ENCODE data around the gene AVPR2. TPM values are rescaled to one million over a fixed set of nuclear protein-coding genes. Genes with fewer than 3 reads are reported as not detected.

AVPR2 gene
- total RNA-seq, 1 experiment from 2014 or later, result 3.2 TPM

GRCh38 chrX:153953342-153953830 is 48.9 kb downstream of the AVPR2 start:
- Histone ChIP-seq H3K4me3 (no peak overlapping the region), H3F3A (ENCODE audit: insufficient read depth, low read depth) (no peaks in the 10 kb centered on the region), H3K4me1 (replicated peaks; ENCODE audit: insufficient read depth) (no peaks in the 10 kb centered on the region), H3K9me3 (ENCODE audit: insufficient read depth, low read depth) (no peaks in the 10 kb centered on the region), H4K20me1 (ENCODE audit: insufficient read depth) (peaks cover 9% of the 10 kb centered on the region; the same call in 1 of the 2 replicates), H3K36me3 (ENCODE audit: low read depth) (no peaks in the 10 kb centered on the region), H3K27ac (no peak overlapping the region), H3K79me2 (ENCODE audit: low read depth) (no peaks in the 10 kb centered on the region), H3K27me3 (ENCODE audit: insufficient read depth, low read depth) (no peaks in the 10 kb centered on the region), H3K9me2 (ENCODE audit: insufficient read depth) (no peaks in the 10 kb centered on the region), H3K4me2 (no peak overlapping the region), H2AFZ (no peak overlapping the region)
- ChIA-PET POLR2A (ENCODE audit: unreplicated experiment) (no interaction called here), CTCF (no interaction called here)
- DNase-seq, result peak in 1 of 2 experiments; percentile 70
- TF ChIP-seq EZH2 (IDR thresholded peaks at IDR 0.05; ENCODE audit: low read depth), result no peak
- TF ChIP-seq CTCF (conservative IDR thresholded peaks at IDR 0.05), result peak; percentile 95
- intact Hi-C loops (cut with micrococcal nuclease; ENCODE audit: unreplicated experiment), result loop anchor here (5.0 kb wide), 1 partner anchor 246 kb away; no protein-coding TSS in a partner anchor
- BruUV-seq (replicated peaks), result no TSS peak

GRCh38 chrX:153953892-153954557 is 49.6 kb downstream of the AVPR2 start:
- ChIA-PET POLR2A (ENCODE audit: unreplicated experiment) (no interaction called here), CTCF (no interaction called here)
- Histone ChIP-seq H3K27ac (no peak overlapping the region), H4K20me1 (ENCODE audit: insufficient read depth) (peaks cover 9% of the 10 kb centered on the region; the same call in 1 of the 2 replicates), H3K4me2 (no peak overlapping the region), H3K27me3 (ENCODE audit: insufficient read depth, low read depth) (no peaks in the 10 kb centered on the region), H3K4me1 (replicated peaks; ENCODE audit: insufficient read depth) (no peaks in the 10 kb centered on the region), H3F3A (ENCODE audit: insufficient read depth, low read depth) (no peaks in the 10 kb centered on the region), H2AFZ (no peak overlapping the region), H3K9me3 (ENCODE audit: insufficient read depth, low read depth) (no peaks in the 10 kb centered on the region), H3K79me2 (ENCODE audit: low read depth) (no peaks in the 10 kb centered on the region), H3K9me2 (ENCODE audit: insufficient read depth) (no peaks in the 10 kb centered on the region), H3K36me3 (ENCODE audit: low read depth) (no peaks in the 10 kb centered on the region), H3K4me3 (no peak overlapping the region)
- TF ChIP-seq CTCF (conservative IDR thresholded peaks at IDR 0.05) (no peak), EZH2 (IDR thresholded peaks at IDR 0.05; ENCODE audit: low read depth) (no peak)
- intact Hi-C loops (cut with micrococcal nuclease; ENCODE audit: unreplicated experiment), result loop anchor here (5.0 kb wide), 1 partner anchor 247 kb away; no protein-coding TSS in a partner anchor
- no peak for DNase-seq
- BruUV-seq (replicated peaks), result no TSS peak

- no TSS peak for BruUV-seq (replicated peaks)
Observed at GRCh38 chrX:153954558-153955227, 50.2 kb downstream of the AVPR2 start.

More at GRCh38 chrX:153954558-153955227, 50.2 kb downstream of the AVPR2 start:
- Histone ChIP-seq H4K20me1 (ENCODE audit: insufficient read depth) (peaks cover 9% of the 10 kb centered on the region; the same call in 1 of the 2 replicates), H3F3A (ENCODE audit: insufficient read depth, low read depth) (no peaks in the 10 kb centered on the region), H3K9me2 (ENCODE audit: insufficient read depth) (no peaks in the 10 kb centered on the region), H3K27ac (no peak overlapping the region), H3K4me2 (no peak overlapping the region), H3K36me3 (ENCODE audit: low read depth) (no peaks in the 10 kb centered on the region), H3K79me2 (ENCODE audit: low read depth) (no peaks in the 10 kb centered on the region), H3K9me3 (ENCODE audit: insufficient read depth, low read depth) (no peaks in the 10 kb centered on the region), H3K4me3 (no peak overlapping the region), H2AFZ (no peak overlapping the region), H3K27me3 (ENCODE audit: insufficient read depth, low read depth) (no peaks in the 10 kb centered on the region), H3K4me1 (replicated peaks; ENCODE audit: insufficient read depth) (no peaks in the 10 kb centered on the region)
- intact Hi-C loops (cut with micrococcal nuclease; ENCODE audit: unreplicated experiment), result loop anchor here (5.0 kb wide), 1 partner anchor 247 kb away; no protein-coding TSS in a partner anchor
- POLR2A ChIA-PET (ENCODE audit: unreplicated experiment), result no interaction called here
- no peak for TF ChIP-seq CTCF (conservative IDR thresholded peaks at IDR 0.05)
- no peak for TF ChIP-seq EZH2 (IDR thresholded peaks at IDR 0.05; ENCODE audit: low read depth)
- CTCF ChIA-PET, result no interaction called here
- no peak for DNase-seq

Measured in PC-9 (cell line).